SK-N-DZ (cell line): Measurements from ENCODE around the gene PRPF4.
"Not testable (repeated sequence)": the region's sequence is repeated elsewhere in the genome, so short reads cannot be mapped to it uniquely, and the experiment has no call there.

Source experiments
- DNase-seq: peaks from one replicate; pipeline ENCODE4 v3.0.0-alpha.2; 2015; ENCODE audit warnings: low spot score

The PRPF4 gene

GRCh38 chr9:113267911-113268566, 7.4 kb upstream of the PRPF4 start:
- no peak for DNase-seq

- DNase-seq: no peak
Observed at GRCh38 chr9:113269355-113269754, 6.1 kb upstream of the PRPF4 start.

- DNase-seq: no peak
Observed at GRCh38 chr9:113269871-113270270, 5.6 kb upstream of the PRPF4 start.

GRCh38 chr9:113274474-113275156, 843 bp upstream of the PRPF4 start:
- DNase-seq: peak; percentile 73

- no peak for DNase-seq
Observed at GRCh38 chr9:113278840-113279239, 3.4 kb downstream of the PRPF4 start.

- DNase-seq: no peak
Observed at GRCh38 chr9:113281356-113281755, 5.9 kb downstream of the PRPF4 start.

GRCh38 chr9:113289091-113289490, 13.6 kb downstream of the PRPF4 start:
- no peak for DNase-seq

GRCh38 chr9:113290052-113290607, 14.7 kb downstream of the PRPF4 start:
- DNase-seq: no peak

GRCh38 chr9:113293285-113293878, 17.9 kb downstream of the PRPF4 start:
- no peak for DNase-seq

- DNase-seq: not testable (repeated sequence)
Observed at GRCh38 chr9:113296247-113296646, 20.8 kb downstream of the PRPF4 start.

GRCh38 chr9:113296796-113297558, 21.5 kb downstream of the PRPF4 start:
- no peak for DNase-seq

GRCh38 chr9:113298311-113298710, 22.9 kb downstream of the PRPF4 start:
- DNase-seq: no peak

- DNase-seq: no peak
Observed at GRCh38 chr9:113298924-113299770, 23.7 kb downstream of the PRPF4 start.

GRCh38 chr9:113299800-113300292, 24.4 kb downstream of the PRPF4 start:
- DNase-seq: no peak

GRCh38 chr9:113301548-113301947, 26.1 kb downstream of the PRPF4 start:
- DNase-seq: no peak

- DNase-seq: no peak
Observed at GRCh38 chr9:113302792-113303418, 27.4 kb downstream of the PRPF4 start, which contains the start of gene RNF183. Gene RNF183 (minus strand): TSS chr9:113303376. CDS start chr9:113298184, 5,192 bp downstream.

- no peak for DNase-seq
Observed at GRCh38 chr9:113306566-113306965, 31.1 kb downstream of the PRPF4 start.

GRCh38 chr9:113307396-113307975, 32.0 kb downstream of the PRPF4 start:
- no peak for DNase-seq

GRCh38 chr9:113309204-113309813, 33.9 kb downstream of the PRPF4 start:
- DNase-seq: peak; percentile 33
